ENCODE data around the gene TCEANC2.

DNA sequence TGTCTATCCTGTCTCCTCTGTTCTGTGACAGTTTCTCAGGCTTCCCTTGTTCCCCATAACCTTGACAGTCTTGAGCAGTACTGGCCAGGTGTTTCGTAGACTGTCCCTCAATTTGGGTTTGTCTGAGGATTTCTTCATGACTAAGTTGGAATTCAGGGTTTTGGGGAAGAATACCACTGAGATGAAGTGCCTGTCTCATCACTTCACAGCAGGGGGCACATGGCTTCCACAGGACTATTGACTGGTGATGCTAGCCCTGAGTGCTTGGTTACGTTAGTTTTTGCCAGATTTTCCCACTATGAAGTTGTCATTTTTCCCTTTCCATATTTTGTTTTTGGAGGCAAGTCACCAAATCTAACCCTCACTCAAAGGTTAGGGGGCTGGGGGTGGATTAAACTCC lies 53.7 kb downstream of the TCEANC2 start:
- TF ChIP-seq GATA2 (IDR thresholded peaks at IDR 0.05; ENCODE audit: low read depth, low read length) (no peak), GATA3 (IDR thresholded peaks at IDR 0.05; ENCODE audit: low read depth, low read length) (no peak)

Data from SH-SY5Y (cell line).